Lower lobe of right lung (tissue), 2 donors: ENCODE data around the gene TTC33. TPM values are rescaled to one million over a fixed set of nuclear protein-coding genes. Genes with fewer than 3 reads are reported as not detected.
A peak's percentile ranks its signal among the peaks of the same experiment; 100 is the strongest.

Experiments
- ATAC-seq, 2 donors: fragments of 200-7000 bp; cut with Tn5 transposase; one replicate each; pipeline ENCODE4 v1.9.1; 2020 to 2022; ENCODE audit warnings: mild to moderate bottlenecking in 2 of 2, moderate library complexity in 2 of 2
- DNase-seq: peaks from one replicate; pipeline ENCODE4 v3.0.0-alpha.2; 2020
- H3K27ac ChIP-seq: fragments of 200-600 bp; one replicate; pipeline ENCODE4 v1.8.0; 2022
- H3K27me3 ChIP-seq: fragments of 200-600 bp; one replicate; pipeline ENCODE4 v1.8.0; 2022; ENCODE audit warnings: low read depth
- H3K36me3 ChIP-seq: fragments of 200-600 bp; one replicate; pipeline ENCODE4 v1.8.0; 2022; ENCODE audit warnings: mild to moderate bottlenecking
- H3K4me1 ChIP-seq: fragments of 200-600 bp; one replicate; pipeline ENCODE4 v1.8.0; 2022
- H3K4me3 ChIP-seq: fragments of 200-600 bp; one replicate; pipeline ENCODE4 v1.8.0; 2022; ENCODE audit warnings: mild to moderate bottlenecking
- H3K9me3 ChIP-seq: fragments of 200-600 bp; one replicate; pipeline ENCODE4 v1.8.0; 2022
- CTCF ChIP-seq: fragments of 200-600 bp; IDR thresholded peaks from one replicate; pipeline ENCODE4 v1.8.0; 2022; ENCODE audit warnings: antibody characterized with exemption, mild to moderate bottlenecking
- intact Hi-C: fragments of 100-400 bp; cut with DNase I; formaldehyde crosslinking; loops from one replicate; pipeline ENCODE4 v1.11.0; 2022
- total RNA-seq: library from RNA; stranded (reverse); fragmentation: NEBNext Ultra II Directional; extraction: Animal tissue kit (Norgen Biotek cat#: 25700); gene quantifications from one replicate; pipeline ENCODE4 v1.2.1, GENCODE V29; 2021
- donor health status: DM: no; HTN: yes; CAD: no; lungs with severe emphysema.

Gene TTC33
- total RNA-seq, 1 donor from 2014 or later, result 14.9 TPM

- H3K36me3 ChIP-seq, result no peaks in the 10 kb centered on the region
- ATAC-seq (no peak), DNase-seq (no peak)
- no peak for TF ChIP-seq CTCF
- no peak overlapping the region for H3K27ac ChIP-seq
- H3K27me3 ChIP-seq, result no peaks in the 10 kb centered on the region
- H3K4me1 ChIP-seq, result no peaks in the 10 kb centered on the region
- H3K4me3 ChIP-seq, result no peak overlapping the region
- H3K9me3 ChIP-seq, result no peaks in the 10 kb centered on the region
- intact Hi-C loops, result no loop called here
Measured at GRCh38 chr5:40507095-40507494, 248.7 kb downstream of the TTC33 start.

DNA sequence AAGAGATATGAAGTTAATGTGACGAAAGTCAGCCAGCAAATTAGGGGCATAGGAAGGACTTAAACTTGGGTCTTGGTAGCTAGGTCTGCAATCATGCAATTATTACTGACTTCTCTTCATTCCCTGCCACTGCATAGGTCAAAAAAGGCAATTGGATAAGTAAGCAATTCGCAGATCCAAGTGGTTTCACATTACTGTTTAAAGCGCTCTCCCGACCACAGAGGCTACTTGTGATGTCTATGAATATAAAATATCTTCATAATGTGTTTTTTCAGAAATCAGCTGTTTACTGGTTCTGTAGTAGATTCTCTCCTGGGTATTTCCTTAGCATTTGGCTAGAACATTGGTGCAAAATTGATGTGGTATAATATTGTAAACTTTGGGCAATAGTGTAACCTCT, 250.7 kb downstream of the TTC33 start:
- Histone ChIP-seq H3K27ac (no peak overlapping the region), H3K4me3 (no peak overlapping the region), H3K4me1 (no peaks in the 10 kb centered on the region), H3K36me3 (no peaks in the 10 kb centered on the region), H3K27me3 (no peaks in the 10 kb centered on the region), H3K9me3 (no peaks in the 10 kb centered on the region)
- DNase-seq, result no peak
- intact Hi-C loops, result no loop called here
- no peak for ATAC-seq
- no peak for TF ChIP-seq CTCF

GRCh38 chr5:40503439-40503838, 252.3 kb downstream of the TTC33 start:
- no peak for ATAC-seq
- H3K27me3 ChIP-seq, result no peaks in the 10 kb centered on the region
- H3K27ac ChIP-seq, result no peak overlapping the region
- no peaks in the 10 kb centered on the region for H3K9me3 ChIP-seq
- H3K4me3 ChIP-seq, result no peak overlapping the region
- no peak for DNase-seq
- no peaks in the 10 kb centered on the region for H3K36me3 ChIP-seq
- H3K4me1 ChIP-seq, result peaks cover 7% of the 10 kb centered on the region
- TF ChIP-seq CTCF, result no peak
- intact Hi-C loops, result no loop called here

- intact Hi-C loops, result no loop called here
- H3K4me3 ChIP-seq, result no peak overlapping the region
- peaks cover 7% of the 10 kb centered on the region for H3K4me1 ChIP-seq
- no peaks in the 10 kb centered on the region for H3K27me3 ChIP-seq
- no peak for ATAC-seq
- no peak for DNase-seq
- no peak for TF ChIP-seq CTCF
- H3K9me3 ChIP-seq, result no peaks in the 10 kb centered on the region
- H3K27ac ChIP-seq, result peak overlapping the region; percentile 46
- no peaks in the 10 kb centered on the region for H3K36me3 ChIP-seq
Measured at GRCh38 chr5:40502736-40503135, 253.0 kb downstream of the TTC33 start.

DNA sequence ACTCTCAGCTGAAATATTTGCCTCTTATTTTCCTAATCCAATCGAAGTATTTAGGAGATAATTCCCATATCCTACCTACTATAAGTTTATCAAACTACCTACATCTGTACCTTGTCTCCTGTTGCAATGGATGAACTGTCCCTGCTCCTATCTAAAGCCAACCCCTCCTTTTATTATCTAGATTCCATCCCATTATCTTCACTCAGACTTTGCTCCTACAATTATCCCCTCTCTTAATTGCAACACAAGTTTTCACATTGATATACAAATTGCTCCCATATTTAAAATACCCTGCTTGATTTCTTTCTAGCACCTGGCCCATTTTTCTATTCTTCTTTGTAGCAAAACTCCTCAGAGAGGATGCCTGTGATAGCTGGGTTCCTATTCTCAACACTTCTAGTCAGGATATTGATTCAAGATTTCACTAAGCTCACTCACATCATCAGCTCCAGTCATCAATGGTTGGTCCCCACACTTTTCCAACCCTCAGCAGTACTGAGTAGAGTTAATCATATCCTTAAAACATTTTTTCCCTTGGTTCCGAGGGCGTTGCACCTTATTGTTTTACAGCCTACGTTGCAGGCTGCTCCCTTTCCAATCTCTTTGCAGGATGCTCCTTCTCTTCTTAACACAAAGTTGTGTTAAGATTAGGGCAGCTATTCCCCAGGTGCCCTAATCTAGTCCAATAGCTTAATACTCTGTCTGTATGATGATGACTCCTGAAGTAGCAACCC, 253.9 kb downstream of the TTC33 start:
- no peak for TF ChIP-seq CTCF
- intact Hi-C loops, result no loop called here

More for the DNA sequence above, 253.9 kb downstream of the TTC33 start:
- DNase-seq (no peak), ATAC-seq (no peak)
- Histone ChIP-seq H3K4me3 (no peak overlapping the region), H3K27me3 (no peaks in the 10 kb centered on the region), H3K9me3 (no peaks in the 10 kb centered on the region), H3K36me3 (no peaks in the 10 kb centered on the region), H3K4me1 (peaks cover 7% of the 10 kb centered on the region), H3K27ac (peak overlapping the region; percentile 46)
